Endodermal cell (in vitro differentiated cells): ENCODE data around the gene RCOR1. TPM values are rescaled to one million over a fixed set of nuclear protein-coding genes. Genes with fewer than 3 reads are reported as not detected.
A peak's percentile ranks its signal among the peaks of the same experiment; 100 is the strongest.

Experiments
- DNase-seq: peaks from one replicate; pipeline ENCODE4 v3.0.0-alpha.2; 2017
- H3K27ac ChIP-seq: 2 replicates; pipeline ENCODE4 v1.5.1; 2013; ENCODE audit warnings: mild to moderate bottlenecking, low read depth, low read length, moderate library complexity
- H3K27me3 ChIP-seq: 2 replicates; pipeline ENCODE4 v1.6.1; 2013; ENCODE audit warnings: mild to moderate bottlenecking, low read length, moderate library complexity; ENCODE audit not compliant: insufficient read depth, control insufficient read depth, poor library complexity, severe bottlenecking
- H3K36me3 ChIP-seq: 2 replicates; pipeline ENCODE4 v1.7.0; 2013; ENCODE audit warnings: mild to moderate bottlenecking, low read length, moderate library complexity; ENCODE audit not compliant: control insufficient read depth, insufficient read depth
- H3K4me1 ChIP-seq: one replicate; pipeline ENCODE4 v1.7.0; 2013; ENCODE audit warnings: low read length; ENCODE audit not compliant: control insufficient read depth, insufficient read depth
- H3K4me3 ChIP-seq: 2 replicates; pipeline ENCODE4 v1.5.1; 2013; ENCODE audit warnings: mild to moderate bottlenecking, low read length, moderate library complexity
- H3K9ac ChIP-seq: 2 replicates; pipeline ENCODE4 v1.6.1; 2013; ENCODE audit warnings: mild to moderate bottlenecking, low read length, moderate library complexity; ENCODE audit not compliant: poor library complexity, severe bottlenecking; ENCODE audit errors: extremely low read depth
- H3K9me3 ChIP-seq: 2 replicates; pipeline ENCODE4 v1.6.1; 2013; ENCODE audit warnings: mild to moderate bottlenecking, low read length, moderate library complexity; ENCODE audit not compliant: control insufficient read depth
- H3K27ac Mint-ChIP-seq: 2 replicates; pipeline ENCODE4 v1.8.0; 2020; ENCODE audit warnings: mixed read lengths
- H3K27me3 Mint-ChIP-seq: 2 replicates; pipeline ENCODE4 v1.8.0; 2021; ENCODE audit warnings: mild to moderate bottlenecking, mixed read lengths; ENCODE audit not compliant: insufficient read depth
- H3K36me3 Mint-ChIP-seq: 2 replicates; pipeline ENCODE4 v1.8.0; 2020; ENCODE audit warnings: low read depth, mixed read lengths
- H3K4me1 Mint-ChIP-seq: 2 replicates; pipeline ENCODE4 v1.8.0; 2020; ENCODE audit warnings: mixed read lengths
- H3K4me3 Mint-ChIP-seq: 2 replicates; pipeline ENCODE4 v1.8.0; 2020; ENCODE audit warnings: mild to moderate bottlenecking, moderate library complexity, mixed read lengths
- H3K9me3 Mint-ChIP-seq: 2 replicates; pipeline ENCODE4 v1.8.0; 2020; ENCODE audit warnings: mild to moderate bottlenecking, mixed read lengths
- CTCF ChIP-seq: fragments of 200-600 bp; sonication (generic); conservative IDR thresholded peaks from 2 replicates; pipeline ENCODE4 v1.5.0; 2021; ENCODE audit warnings: antibody characterized with exemption, mild to moderate bottlenecking
- WGBS, 2 experiments: methylation state at CpG; one replicate each; pipeline versions ENCODE4 v1.1.5 to v1.1.7; 2013; ENCODE audit warnings: missing lambda C conversion rate in 2 of 2, mixed read lengths in 1 of 2; ENCODE audit not compliant: insufficient coverage in 1 of 2, insufficient read length in 1 of 2; 5-methylcytosine and 5-hydroxymethylcytosine counted together
- total RNA-seq, 2 donors: library from RNA; stranded (reverse); fragmentation: NEBNext Ultra II Directional in 1 of 2; extraction: Animal tissue kit (Norgen Biotek cat#: 25700) in 1 of 2; gene quantifications; 2 replicates in 1 of 2; 3 replicates in 1 of 2; pipeline ENCODE4 v1.2.1, GENCODE V29; 2021

Gene RCOR1
- total RNA-seq, 2 donors from 2014 or later, result 30.3 to 31.5 TPM

DNA sequence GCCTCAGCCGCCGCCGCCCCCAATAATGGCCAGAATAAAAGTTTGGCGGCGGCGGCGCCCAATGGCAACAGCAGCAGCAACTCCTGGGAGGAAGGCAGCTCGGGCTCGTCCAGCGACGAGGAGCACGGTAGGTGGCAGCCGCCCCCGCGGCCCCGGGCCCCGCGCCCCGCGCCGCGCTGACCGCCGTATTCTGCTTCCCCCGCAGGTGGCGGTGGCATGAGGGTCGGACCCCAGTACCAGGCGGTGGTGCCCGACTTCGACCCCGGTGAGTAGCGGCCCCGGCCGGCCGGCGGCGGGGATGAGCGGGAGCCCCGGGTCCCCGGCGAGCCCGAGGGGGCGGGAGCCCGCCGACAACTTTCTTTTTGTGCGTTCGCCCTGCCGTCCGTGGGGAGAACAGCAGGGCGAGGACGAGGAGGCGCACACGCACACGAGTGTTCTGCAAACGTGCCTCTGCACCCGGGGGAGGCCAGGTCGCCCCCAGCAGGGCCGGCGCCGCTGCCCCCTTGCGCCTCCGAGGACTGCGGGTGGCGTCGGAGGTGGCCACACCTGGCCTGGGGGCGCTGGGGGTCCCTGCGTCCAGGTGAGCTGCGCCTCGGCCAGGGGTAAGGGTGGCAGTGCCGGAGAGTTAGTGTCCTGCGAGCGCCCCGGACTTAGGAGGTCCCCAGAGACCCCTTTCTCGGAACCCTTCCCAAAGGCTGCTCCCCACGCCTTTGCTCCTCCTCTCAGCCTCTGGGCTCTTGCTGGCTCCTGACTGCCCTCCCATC, 794 bp downstream of the RCOR1 start:
- TF ChIP-seq CTCF, result peak; percentile 67
- Histone ChIP-seq H3K27ac (peak overlapping the region; percentile 48), H3K36me3 (peaks cover 15% of the 10 kb centered on the region), H3K9ac (peak overlapping the region; percentile 66), H3K4me1 (peaks cover 11% of the 10 kb centered on the region), H3K4me3 (peak overlapping the region; percentile 83), H3K27me3 (no peaks in the 10 kb centered on the region), H3K9me3 (no peaks in the 10 kb centered on the region)
- Mint-ChIP-seq H3K4me1 (peaks cover 26% of the 10 kb centered on the region), H3K36me3 (peaks cover 8% of the 10 kb centered on the region), H3K27me3 (no peaks in the 10 kb centered on the region), H3K9me3 (no peaks in the 10 kb centered on the region), H3K27ac (peak overlapping the region; percentile 70), H3K4me3 (peak overlapping the region; percentile 77)
- DNase-seq, result peak; percentile 74
- WGBS, 2 experiments, result 0 to 1% methylated on average over 26 to 75 of the region's 75 CpGs

DNA sequence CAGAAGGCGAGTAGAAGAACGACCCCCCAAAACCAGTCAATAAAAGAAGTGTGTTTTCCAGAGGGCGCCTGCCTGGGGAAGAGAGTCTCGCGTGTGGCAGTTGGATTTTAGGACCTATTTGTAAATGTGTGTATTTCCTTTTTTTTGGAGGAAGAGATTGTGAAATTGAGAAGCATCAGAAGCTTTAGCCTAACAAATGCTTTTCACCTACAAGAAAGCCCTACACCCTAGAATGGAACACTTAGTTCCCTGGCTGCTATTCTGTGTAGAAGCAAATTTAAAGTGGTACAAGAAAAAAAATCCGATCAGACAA, 1.3 kb downstream of the RCOR1 start:
- H3K4me3 Mint-ChIP-seq, result peak overlapping the region; percentile 77
- H3K4me1 ChIP-seq, result peaks cover 11% of the 10 kb centered on the region
- H3K27me3 Mint-ChIP-seq, result no peaks in the 10 kb centered on the region
- TF ChIP-seq CTCF, result no peak
- H3K27ac Mint-ChIP-seq, result peak overlapping the region; percentile 70
- H3K9ac ChIP-seq, result peak overlapping the region; percentile 66
- WGBS, 2 experiments, result 3 to 4% methylated on average over 2 to 6 of the region's 6 CpGs
- peaks cover 8% of the 10 kb centered on the region for H3K36me3 Mint-ChIP-seq
- peaks cover 16% of the 10 kb centered on the region for H3K36me3 ChIP-seq
- H3K9me3 Mint-ChIP-seq, result no peaks in the 10 kb centered on the region
- peak overlapping the region; percentile 83 for H3K4me3 ChIP-seq
- H3K27me3 ChIP-seq, result no peaks in the 10 kb centered on the region
- H3K27ac ChIP-seq, result no peak overlapping the region
- H3K9me3 ChIP-seq, result no peaks in the 10 kb centered on the region
- peaks cover 26% of the 10 kb centered on the region for H3K4me1 Mint-ChIP-seq
- DNase-seq, result no peak

- Histone ChIP-seq H3K9me3 (no peaks in the 10 kb centered on the region), H3K4me1 (peaks cover 11% of the 10 kb centered on the region), H3K4me3 (peak overlapping the region; percentile 83), H3K27ac (no peak overlapping the region), H3K9ac (peak overlapping the region; percentile 66), H3K27me3 (no peaks in the 10 kb centered on the region), H3K36me3 (peaks cover 19% of the 10 kb centered on the region)
- Mint-ChIP-seq H3K4me3 (peak overlapping the region; percentile 77), H3K9me3 (no peaks in the 10 kb centered on the region), H3K36me3 (peaks cover 15% of the 10 kb centered on the region), H3K4me1 (peaks cover 25% of the 10 kb centered on the region), H3K27me3 (no peaks in the 10 kb centered on the region), H3K27ac (peak overlapping the region; percentile 5)
- peak; percentile 85 for DNase-seq
- 21 to 28% methylated on average over 6 of the region's 7 CpGs for WGBS, 2 experiments
- peak; percentile 92 for TF ChIP-seq CTCF
Measured at GRCh38 chr14:102594514-102595175, 2.2 kb downstream of the RCOR1 start.
